HepG2 (cell line): ENCODE results near the gene COPS9. TPM values are rescaled to one million over a fixed set of nuclear protein-coding genes. Genes with fewer than 3 reads are reported as not detected.

Source experiments
- AKAP8 ChIP-seq: sonication (generic); formaldehyde crosslinking; IDR thresholded peaks from 2 replicates; pipeline ENCODE4 v1.5.1; 2020; ENCODE audit warnings: mild to moderate bottlenecking, missing genetic modification reagents
- CTCF ChIP-seq: sonication (generic); formaldehyde crosslinking; IDR thresholded peaks from 2 replicates; pipeline ENCODE4 v1.5.0; 2020; ENCODE audit warnings: mild to moderate bottlenecking, missing genetic modification reagents, moderate library complexity
- GABPB1 ChIP-seq: IDR thresholded peaks from 2 replicates; pipeline ENCODE4 v1.6.1; 2016; ENCODE audit warnings: mild to moderate bottlenecking, missing genetic modification reagents, moderate library complexity, missing compliant biosample characterization
- HDAC1 ChIP-seq: sonication (generic); formaldehyde crosslinking; IDR thresholded peaks from 2 replicates; pipeline ENCODE4 v1.5.1; 2020; ENCODE audit warnings: mild to moderate bottlenecking, missing genetic modification reagents
- LRRFIP1 ChIP-seq: sonication (generic); formaldehyde crosslinking; conservative IDR thresholded peaks from 2 replicates; pipeline ENCODE4 v1.4.0; 2020; ENCODE audit warnings: missing genetic modification reagents
- NKX3-1 ChIP-seq: sonication (generic); formaldehyde crosslinking; IDR thresholded peaks from 2 replicates; pipeline ENCODE4 v1.5.0; 2020; ENCODE audit warnings: missing genetic modification reagents
- RAD21 ChIP-seq: fragments of 450-650 bp; formaldehyde crosslinking; IDR thresholded peaks from 2 replicates; pipeline ENCODE4 v1.5.0; 2020; ENCODE audit warnings: mild to moderate bottlenecking
- RELA ChIP-seq: sonication (generic); formaldehyde crosslinking; IDR thresholded peaks from 2 replicates; pipeline ENCODE4 v1.4.0; 2020; ENCODE audit warnings: missing genetic modification reagents
- TOE1 ChIP-seq: sonication (generic); formaldehyde crosslinking; IDR thresholded peaks from 2 replicates; pipeline ENCODE4 v1.4.0; 2020; ENCODE audit warnings: mild to moderate bottlenecking, missing genetic modification reagents
- ZNF260 ChIP-seq: sonication (generic); formaldehyde crosslinking; IDR thresholded peaks from 2 replicates; pipeline ENCODE4 v1.4.0; 2020; ENCODE audit warnings: missing genetic modification reagents, low read depth, mild to moderate bottlenecking, borderline replicate concordance
- ZNF317 ChIP-seq: sonication (generic); formaldehyde crosslinking; IDR thresholded peaks from 2 replicates; pipeline ENCODE4 v1.5.0; 2020; ENCODE audit warnings: mild to moderate bottlenecking, missing genetic modification reagents
- ZNF318 ChIP-seq: sonication (generic); formaldehyde crosslinking; IDR thresholded peaks from 2 replicates; pipeline ENCODE4 v1.4.0; 2020; ENCODE audit warnings: mild to moderate bottlenecking, missing genetic modification reagents
- ZNF574 ChIP-seq: sonication (generic); formaldehyde crosslinking; IDR thresholded peaks from 2 replicates; pipeline ENCODE4 v1.4.0; 2020; ENCODE audit warnings: missing genetic modification reagents
- polyA plus RNA-seq, 8 experiments: library from polyadenylated mRNA; depleted of rRNA in 3 of 8; stranded (reverse) in 7 of 8; unstranded in 1 of 8; fragments of >200 nt; fragmentation: Illumina TruSeq in 4 of 8; extraction: Trizol in 4 of 8; gene quantifications; 2 replicates each; pipeline versions ENCODE4 v1.2.1 to v1.2.3, GENCODE V29; 2011 to 2016; ENCODE audit warnings: low read depth in 4 of 8, missing spikeins in 1 of 8, mixed read lengths in 1 of 8; ENCODE audit not compliant: insufficient read depth in 1 of 8
- total RNA-seq, 5 experiments: library from RNA; depleted of rRNA; stranded (reverse); fragments of >200 nt; fragmentation: Illumina TruSeq; extraction: Trizol; gene quantifications; 2 replicates each; pipeline ENCODE4 v1.2.3, GENCODE V29; 2016; ENCODE audit warnings: low read depth in 1 of 5

The COPS9 gene
- total and polyA plus RNA-seq, 2 of the 13 experiments (the other 11 are each of a cell fraction or from before 2014, with no cell fraction given) = 180 to 247 TPM

- TF ChIP-seq LRRFIP1 (CRISPR knock-in tag) (no peak), ZNF318 (CRISPR knock-in tag) (no peak), GABPB1 (CRISPR knock-in tag) (peak; percentile 56), ZNF260 (CRISPR knock-in tag) (no peak), RAD21 (CRISPR knock-in tag) (peak; percentile 97), ZNF574 (peak; percentile 74), AKAP8 (CRISPR knock-in tag) (no peak), RELA (no peak), NKX3-1 (CRISPR knock-in tag) (0 out of 2 replicates have a peak, but pooled peaks have one; percentile 47), TOE1 (CRISPR knock-in tag) (no peak), ZNF317 (0 out of 2 replicates have a peak, but pooled peaks have one; percentile 48), CTCF (CRISPR knock-in tag) (peak; percentile 99), HDAC1 (no peak)
Measured at GRCh38 chr2:240143801-240144648, 7.9 kb upstream of the COPS9 start (continued).
